Skeletal muscle cell (primary cell): Measurements from ENCODE around the gene PODN.

Experiments
- DNase-seq: peaks from one replicate; pipeline ENCODE4 v3.0.0-alpha.2; 2010; ENCODE audit warnings: low read depth
- H3K4me3 ChIP-seq: 2 replicates; pipeline ENCODE4 v1.5.1; 2011; ENCODE audit warnings: low read depth, mild to moderate bottlenecking, control low read depth, low read length, moderate library complexity

Gene PODN

DNA sequence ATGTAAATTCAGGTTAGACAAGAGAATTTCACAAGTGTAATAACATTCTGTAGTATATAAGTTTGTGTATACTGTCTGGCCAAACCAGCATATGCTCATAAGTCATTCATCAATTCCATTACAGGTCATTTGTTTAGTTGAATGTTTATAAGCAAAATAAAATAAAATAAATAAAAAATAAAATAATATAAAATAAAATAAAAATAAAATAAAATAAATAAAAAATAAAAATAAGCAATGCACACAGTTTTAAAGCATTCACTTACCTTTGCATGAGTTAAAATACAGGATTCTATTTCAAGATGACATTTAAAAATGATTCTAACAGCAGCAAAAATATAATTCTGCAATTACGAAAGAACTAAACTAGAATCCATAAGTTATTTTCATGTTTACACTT lies 9.9 kb downstream of the PODN start:
- no peak overlapping the region for H3K4me3 ChIP-seq
- no peak for DNase-seq

DNA sequence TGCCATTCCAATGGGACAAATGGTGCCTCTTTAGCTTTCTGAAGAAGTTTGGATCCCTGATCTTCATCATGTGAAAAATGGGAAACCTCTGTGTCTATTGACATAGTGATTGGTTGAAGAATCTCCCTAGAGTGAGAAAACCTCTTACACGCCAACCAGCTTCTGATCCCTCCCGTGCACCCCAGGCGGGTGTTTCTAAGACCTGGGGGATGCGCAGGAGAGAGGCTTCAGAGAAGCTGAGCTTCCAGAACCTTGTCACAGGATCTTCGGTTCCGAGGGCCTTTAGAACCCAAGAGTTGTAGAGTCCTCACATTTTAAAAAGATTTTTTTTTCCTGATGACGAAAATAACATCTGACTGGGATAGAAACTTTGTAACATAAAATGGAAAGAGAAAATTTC lies 11.3 kb downstream of the PODN start:
- DNase-seq, result no peak
- no peak overlapping the region for H3K4me3 ChIP-seq

DNA sequence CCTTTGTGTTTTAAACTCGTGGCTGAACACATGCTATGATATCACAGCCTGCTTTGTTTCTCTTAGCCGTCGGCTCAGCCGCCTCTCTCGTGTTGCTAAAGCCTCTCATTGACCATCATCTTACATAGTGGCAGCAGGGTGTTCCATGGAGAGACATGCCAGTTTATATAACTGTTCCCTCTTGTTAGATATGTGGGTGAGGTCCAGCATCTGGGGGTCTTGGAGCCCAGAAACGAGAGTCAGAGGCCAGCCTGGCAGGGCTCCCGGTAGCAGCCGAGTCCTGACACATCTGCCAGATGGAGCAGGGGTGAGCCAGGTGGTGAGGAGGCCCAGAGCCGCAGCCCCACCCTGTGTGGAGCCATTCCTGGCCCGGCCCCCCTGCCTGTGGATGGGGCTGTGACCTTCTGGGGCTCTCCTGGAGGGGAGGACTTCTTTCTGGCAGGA lies 11.9 kb downstream of the PODN start:
- no peak overlapping the region for H3K4me3 ChIP-seq
- no peak for DNase-seq

DNA sequence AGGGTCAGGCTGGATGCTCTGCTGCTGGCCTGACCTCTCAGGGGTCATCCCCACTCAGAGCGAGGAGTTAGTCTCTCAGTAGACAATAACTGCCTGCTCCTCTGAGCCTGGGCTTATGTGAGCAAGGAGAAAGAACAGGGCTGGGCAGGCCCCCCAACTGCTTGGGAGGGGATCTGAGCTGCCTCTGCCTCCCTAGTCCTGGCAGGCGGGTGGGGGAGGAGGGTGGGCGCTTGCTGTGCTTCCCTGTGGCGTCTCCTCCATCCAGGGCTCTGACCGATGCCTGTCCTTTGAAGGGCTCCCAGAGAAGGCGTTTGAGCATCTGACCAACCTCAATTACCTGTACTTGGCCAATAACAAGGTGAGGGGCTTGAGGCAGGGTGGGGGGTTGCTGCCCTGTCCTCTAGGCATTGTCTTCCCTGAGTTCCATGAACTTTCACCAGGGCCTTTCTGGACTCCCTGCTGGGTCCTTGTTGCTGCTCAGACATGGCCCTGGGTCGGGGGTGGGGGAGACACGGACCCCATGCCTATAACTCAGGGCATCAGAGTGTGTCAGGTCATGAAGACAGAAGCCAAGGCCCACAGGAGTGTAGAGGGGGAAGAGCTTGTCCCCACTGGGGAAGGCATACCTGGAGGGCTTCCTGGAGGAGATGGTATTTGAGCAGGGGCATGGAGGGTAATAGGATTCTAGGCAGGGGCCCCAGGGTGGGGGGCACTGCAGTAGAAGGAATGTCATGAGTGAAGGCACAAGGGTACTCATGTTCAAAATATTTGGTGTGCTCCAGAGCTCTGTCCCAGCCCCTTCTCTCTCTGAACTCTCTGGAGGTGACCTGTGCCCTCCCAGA lies 12.5 kb downstream of the PODN start:
- DNase-seq, result no peak

DNA sequence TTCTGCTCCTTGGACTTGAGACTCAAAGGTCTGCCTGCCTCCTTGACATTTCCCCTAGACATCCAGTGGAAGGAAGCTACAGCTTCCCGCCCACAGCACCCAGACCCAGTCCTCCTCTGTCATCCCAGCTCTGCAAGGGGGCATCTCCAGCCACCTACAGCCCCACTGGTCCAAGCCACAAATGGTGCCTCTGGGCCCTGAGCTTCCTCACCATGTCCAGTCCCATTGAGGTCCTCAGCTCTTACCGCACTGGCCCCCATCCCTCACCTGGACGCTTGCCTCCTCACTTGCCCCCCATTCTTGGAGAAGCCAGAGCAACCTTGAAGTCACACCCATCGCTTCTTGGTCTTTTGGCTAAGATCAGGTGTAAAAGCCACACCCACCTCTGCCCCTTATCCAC lies 13.2 kb downstream of the PODN start:
- H3K4me3 ChIP-seq, result no peak overlapping the region
- no peak for DNase-seq

More for the DNA sequence above, 12.5 kb downstream of the PODN start:
- H3K4me3 ChIP-seq, result no peak overlapping the region

DNA sequence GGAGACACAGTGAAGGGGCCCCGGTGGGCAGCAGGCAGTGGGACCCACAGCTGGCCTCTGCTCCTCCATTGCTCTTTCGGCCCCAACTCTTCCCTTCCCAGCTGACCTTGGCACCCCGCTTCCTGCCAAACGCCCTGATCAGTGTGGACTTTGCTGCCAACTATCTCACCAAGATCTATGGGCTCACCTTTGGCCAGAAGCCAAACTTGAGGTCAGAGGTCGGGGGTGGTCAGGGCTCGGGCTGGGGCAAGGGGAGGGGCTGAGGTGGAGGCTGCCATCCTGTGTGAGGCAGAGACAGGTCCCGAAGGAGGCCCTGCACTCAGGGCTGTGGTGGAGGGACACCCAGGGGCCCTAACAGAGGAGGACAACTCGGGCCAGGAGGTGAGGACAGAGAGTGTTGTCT lies 13.7 kb downstream of the PODN start:
- no peak overlapping the region for H3K4me3 ChIP-seq
- no peak for DNase-seq

DNA sequence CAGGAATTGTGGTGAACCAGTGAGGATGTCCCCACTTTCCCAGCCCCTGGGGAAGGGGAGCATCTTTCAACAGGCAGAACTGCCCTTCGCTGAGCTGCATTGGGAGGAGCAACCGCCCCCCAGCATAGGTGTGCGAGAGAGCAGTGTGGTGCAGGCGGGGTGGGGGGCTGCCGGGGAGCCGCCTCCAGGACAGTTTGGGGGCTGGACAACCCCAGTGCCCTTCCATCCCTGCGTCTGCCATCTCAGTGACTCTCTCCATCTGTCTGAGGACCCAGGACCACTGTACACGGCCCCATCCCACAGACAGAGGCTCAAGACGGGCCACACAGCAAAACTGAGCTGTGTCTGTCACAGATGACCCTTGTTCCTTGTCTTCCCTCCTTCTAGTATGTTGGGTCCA lies 14.2 kb downstream of the PODN start:
- no peak overlapping the region for H3K4me3 ChIP-seq
- no peak for DNase-seq

DNA sequence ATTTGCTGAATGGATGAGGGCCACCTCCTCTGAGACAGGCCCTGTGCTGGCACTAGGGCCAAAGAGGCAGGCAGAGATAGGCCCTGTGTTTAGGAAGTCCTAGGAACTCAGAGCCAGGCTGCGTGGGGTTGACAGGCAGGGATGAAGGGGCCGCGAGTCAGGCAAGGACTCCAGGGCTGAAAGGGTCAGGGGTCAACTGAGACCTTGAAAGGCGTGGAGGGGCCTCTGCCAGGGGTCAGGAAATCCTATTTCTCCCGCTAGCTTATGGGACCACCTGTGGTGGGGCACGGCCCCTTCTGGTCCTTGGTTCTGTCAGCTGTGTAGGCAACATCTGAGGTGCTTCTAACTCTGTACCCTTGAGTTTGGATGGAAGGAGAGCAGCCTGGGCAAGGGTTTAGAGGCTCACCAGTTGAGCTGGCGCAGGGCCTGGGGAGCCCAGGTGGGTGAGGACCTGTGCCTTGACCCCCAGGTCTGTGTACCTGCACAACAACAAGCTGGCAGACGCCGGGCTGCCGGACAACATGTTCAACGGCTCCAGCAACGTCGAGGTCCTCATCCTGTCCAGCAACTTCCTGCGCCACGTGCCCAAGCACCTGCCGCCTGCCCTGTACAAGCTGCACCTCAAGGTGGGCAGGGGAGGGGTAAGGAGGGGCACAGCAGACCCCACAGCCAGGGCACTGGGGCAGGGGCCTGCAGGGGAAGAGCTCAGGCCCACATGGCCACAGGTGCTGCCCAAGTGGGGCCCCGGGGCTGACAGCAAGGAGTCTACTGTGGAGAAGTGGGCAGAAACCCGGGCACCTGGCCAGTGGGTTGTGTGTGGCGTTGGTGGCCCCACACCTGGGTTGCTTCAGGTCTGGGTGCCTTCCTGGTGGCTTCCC lies 14.9 kb downstream of the PODN start:
- H3K4me3 ChIP-seq, result no peak overlapping the region
- DNase-seq, result no peak

DNA sequence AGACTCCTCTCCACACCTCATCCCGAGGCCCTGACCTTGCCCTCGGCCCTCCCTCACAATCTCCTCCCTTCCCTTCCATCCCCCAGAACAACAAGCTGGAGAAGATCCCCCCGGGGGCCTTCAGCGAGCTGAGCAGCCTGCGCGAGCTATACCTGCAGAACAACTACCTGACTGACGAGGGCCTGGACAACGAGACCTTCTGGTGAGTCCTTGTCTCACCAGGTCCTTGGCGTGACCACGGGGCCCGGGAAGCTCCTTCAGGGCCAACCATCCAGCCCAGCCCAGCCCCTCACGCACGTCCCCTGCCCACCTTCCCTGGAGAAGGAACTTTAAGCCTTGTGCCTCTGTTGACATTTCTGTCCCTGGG lies 15.6 kb downstream of the PODN start:
- H3K4me3 ChIP-seq, result no peak overlapping the region
- no peak for DNase-seq

DNA sequence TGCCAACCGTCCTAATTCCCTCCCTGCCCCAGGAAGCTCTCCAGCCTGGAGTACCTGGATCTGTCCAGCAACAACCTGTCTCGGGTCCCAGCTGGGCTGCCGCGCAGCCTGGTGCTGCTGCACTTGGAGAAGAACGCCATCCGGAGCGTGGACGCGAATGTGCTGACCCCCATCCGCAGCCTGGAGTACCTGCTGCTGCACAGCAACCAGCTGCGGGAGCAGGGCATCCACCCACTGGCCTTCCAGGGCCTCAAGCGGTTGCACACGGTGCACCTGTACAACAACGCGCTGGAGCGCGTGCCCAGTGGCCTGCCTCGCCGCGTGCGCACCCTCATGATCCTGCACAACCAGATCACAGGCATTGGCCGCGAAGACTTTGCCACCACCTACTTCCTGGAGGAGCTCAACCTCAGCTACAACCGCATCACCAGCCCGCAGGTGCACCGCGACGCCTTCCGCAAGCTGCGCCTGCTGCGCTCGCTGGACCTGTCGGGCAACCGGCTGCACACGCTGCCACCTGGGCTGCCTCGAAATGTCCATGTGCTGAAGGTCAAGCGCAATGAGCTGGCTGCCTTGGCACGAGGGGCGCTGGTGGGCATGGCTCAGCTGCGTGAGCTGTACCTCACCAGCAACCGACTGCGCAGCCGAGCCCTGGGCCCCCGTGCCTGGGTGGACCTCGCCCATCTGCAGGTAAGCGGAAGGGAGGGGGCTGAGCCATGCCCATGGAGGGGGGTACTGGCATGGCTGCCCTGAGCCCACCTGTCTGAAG lies 16.5 kb downstream of the PODN start:
- H3K4me3 ChIP-seq, result no peak overlapping the region
- DNase-seq, result no peak

DNA sequence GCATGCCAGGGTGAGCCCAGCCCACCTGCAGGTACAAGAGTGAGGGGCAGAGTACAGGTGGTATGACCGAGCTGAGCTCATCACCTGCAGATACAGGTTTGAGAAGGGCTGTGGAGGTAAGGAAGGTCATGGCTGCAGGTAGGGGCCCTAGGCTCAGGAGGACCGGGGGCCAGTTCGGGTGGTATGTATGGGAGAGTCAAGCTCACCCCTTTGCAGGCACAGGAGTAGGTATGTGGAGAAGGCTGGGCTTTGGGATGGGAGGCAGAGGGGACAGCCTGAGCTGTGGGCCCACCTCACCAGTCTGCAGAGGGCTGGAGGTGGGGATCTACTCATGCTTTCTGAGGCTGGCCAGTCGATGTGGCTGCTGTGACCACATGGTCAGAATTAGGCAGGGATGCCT lies 17.2 kb downstream of the PODN start:
- DNase-seq, result no peak
- H3K4me3 ChIP-seq, result no peak overlapping the region

DNA sequence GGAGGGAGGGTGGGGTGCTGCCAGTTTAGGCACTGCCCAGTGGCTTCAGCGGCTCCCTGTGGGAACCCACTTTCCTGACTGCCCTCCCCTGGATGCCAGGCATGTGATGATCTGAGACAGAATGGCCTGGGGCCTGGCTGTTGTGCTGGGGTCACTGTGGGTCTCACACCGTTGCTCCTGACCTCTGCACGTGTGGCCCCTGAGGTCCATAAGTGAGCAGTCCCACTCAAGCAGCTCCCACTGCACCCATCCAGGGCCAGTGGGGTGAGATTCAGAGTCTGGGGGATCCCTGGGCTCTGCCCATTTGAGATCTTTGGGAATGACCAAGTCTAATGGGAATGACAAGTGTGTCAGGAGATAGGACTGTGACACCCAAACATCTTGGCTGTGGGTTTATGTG lies 18.0 kb downstream of the PODN start:
- no peak overlapping the region for H3K4me3 ChIP-seq
- DNase-seq, result no peak

DNA sequence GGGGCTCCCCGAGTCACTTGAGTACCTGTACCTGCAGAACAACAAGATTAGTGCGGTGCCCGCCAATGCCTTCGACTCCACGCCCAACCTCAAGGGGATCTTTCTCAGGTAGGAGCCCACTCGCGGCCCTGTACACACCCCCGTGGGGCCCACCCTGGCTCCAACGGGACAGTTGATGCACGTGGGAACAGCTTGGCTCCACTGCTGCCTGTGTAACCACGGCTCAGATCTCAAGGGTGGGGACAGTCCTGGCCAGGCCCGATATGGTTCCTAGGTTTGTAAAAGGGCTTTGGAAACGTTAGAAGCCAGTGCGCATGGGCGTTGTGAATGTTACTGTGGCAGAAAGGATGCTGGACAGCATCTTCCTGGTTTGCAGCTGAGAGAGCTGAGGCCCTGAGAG lies 18.8 kb downstream of the PODN start:
- no peak overlapping the region for H3K4me3 ChIP-seq
- no peak for DNase-seq

DNA sequence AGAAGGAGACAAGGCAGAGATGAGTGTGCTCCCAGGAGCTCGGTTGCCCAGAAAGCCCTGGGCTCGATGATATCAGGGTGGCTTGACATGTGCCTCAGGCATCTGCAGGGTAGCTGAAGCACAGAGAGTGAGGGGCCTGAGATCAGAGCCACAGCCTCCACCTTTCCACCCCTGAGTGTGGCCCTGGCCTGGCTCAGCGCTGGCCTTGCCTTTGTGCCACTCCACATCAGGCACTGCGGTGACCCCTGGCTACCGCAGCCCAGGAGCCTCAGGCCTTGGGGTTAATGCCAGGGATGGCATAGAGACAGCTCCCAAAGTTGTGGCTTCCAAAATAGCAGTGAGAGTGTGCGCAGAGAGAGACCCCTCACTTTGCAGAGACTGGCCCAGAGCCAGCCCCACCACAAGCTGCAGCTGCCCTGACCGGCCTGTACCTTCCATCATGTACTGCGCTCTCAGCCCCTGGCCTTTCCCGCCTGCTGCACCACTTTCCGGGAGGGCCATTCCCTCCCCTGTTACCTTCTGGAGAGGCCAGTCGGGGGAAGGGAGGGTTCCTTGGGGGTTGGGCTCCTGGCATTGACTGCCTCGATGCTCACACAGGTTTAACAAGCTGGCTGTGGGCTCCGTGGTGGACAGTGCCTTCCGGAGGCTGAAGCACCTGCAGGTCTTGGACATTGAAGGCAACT lies 19.5 kb downstream of the PODN start:
- DNase-seq, result no peak
- H3K4me3 ChIP-seq, result no peak overlapping the region

DNA sequence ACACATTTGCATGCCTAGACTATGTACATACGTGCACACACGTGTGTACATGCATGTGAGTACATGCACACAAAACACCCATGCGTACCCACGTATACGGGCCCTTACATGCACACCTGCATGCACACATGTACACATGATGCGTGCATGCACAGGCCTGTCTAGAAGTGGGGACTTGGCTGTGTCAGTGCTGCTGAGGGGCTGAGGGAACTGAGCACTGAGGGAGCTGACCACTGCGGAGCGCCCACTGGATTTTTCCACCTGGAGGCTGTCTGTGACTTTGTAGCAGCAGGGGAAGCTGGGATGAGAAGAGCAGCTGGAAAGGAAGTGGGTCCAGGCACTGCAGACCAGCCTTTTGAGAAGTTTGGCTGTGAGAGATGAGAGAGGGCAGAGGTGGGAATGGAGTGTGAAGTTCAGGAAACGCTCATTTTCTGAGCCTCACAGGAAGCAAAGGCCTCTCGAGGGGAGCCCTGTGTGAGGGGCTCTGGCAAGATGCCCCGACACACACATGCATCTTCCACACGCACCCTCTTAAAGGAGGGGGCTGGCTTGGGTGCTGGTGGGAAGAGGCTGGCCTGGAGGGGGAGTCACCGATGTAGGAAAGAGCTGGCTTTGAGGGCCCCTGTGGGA lies 20.9 kb downstream of the PODN start:
- no peak for DNase-seq
- H3K4me3 ChIP-seq, result no peak overlapping the region

DNA sequence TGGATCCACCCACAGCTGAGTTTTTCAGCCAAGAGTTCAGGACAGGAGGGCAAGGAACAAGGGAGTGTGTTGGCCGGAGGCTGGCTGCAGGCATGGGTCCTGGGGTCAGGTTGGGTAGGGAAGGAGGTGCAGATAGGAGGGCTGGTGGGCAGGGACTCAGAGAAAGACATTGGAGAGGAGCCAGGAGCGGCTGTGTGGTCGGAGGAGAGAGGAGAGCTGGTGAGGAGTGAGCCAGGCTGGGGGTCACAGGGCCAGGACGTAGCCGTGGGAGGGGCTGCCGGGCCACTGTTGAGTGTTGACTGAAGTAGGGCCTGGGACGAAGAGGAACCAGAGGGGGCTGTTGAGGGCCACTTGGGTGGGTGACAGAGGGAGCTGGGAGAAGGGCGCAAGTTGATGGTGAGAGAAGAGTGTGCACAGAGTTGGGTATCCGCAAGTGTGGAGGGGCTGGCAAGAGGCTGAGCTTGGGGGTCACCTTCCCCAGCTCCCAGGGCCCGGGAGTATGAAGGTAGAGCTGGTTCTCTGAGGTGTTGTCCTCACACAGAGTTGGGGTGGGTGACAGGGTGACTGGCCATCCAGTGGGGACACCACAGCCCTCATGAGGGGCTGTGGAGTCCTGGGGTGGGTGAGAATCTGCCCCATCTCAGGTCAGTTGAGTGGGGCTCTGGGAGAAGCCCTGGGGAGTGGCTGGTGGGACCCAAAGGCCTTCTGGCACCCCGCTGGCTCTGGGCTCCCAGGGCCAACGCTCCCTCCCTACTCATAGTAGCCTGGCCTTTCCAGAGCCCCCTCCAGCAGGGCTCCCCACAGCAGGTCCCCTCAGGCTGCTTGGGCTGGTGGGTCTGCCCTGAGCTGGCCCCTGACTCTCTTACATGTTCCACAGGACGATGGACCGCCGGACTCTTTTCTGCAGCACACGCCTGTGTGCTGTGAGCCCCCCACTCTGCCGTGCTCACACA lies 21.9 kb downstream of the PODN start:
- no peak for DNase-seq
- no peak overlapping the region for H3K4me3 ChIP-seq

DNA sequence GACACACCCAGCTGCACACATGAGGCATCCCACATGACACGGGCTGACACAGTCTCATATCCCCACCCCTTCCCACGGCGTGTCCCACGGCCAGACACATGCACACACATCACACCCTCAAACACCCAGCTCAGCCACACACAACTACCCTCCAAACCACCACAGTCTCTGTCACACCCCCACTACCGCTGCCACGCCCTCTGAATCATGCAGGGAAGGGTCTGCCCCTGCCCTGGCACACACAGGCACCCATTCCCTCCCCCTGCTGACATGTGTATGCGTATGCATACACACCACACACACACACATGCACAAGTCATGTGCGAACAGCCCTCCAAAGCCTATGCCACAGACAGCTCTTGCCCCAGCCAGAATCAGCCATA lies 22.6 kb downstream of the PODN start:
- no peak for DNase-seq
- no peak overlapping the region for H3K4me3 ChIP-seq

DNA sequence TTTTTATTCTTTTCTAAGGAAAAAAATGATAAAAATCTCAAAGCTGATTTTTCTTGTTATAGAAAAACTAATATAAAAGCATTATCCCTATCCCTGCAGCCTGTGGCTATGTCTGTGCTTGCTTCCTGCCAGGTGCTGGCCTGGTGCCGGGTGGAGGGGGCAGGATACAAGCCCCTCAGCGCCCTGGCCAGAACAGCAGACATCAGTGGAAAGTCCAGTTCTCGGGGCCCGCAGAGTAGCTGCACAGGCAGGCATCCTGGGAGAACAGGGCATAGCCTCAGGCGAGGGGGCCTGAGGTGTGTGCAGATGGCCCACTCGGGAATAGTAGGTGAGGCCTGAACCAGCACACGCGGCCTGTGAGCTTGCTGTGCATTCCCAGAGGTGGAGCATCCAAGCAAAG lies 23.4 kb downstream of the PODN start:
- no peak for DNase-seq
- no peak overlapping the region for H3K4me3 ChIP-seq
